SK-N-DZ (cell line): ENCODE measurements around the gene KCNA5. TPM values are rescaled to one million over a fixed set of nuclear protein-coding genes. Genes with fewer than 3 reads are reported as not detected.
A peak's percentile ranks its signal among the peaks of the same experiment; 100 is the strongest.

Experiments
- DNase-seq: peaks from one replicate; pipeline ENCODE4 v3.0.0-alpha.2; 2015; ENCODE audit warnings: low spot score
- polyA plus RNA-seq, 2 experiments: library from polyadenylated mRNA; depleted of rRNA; stranded (reverse); fragments of >200 nt; gene quantifications; 2 replicates each; pipeline ENCODE4 v1.2.3, GENCODE V29; 2014

The KCNA5 gene
- polyA plus RNA-seq (2014; cell fraction: cytosol; rRNA removed), result not detected in 2 replicates
- not detected in 2 replicates for polyA plus RNA-seq (2014; cell fraction: nucleus; rRNA removed)

GRCh38 chr12:5043589-5044419 is at the start of gene KCNA5:
Gene KCNA5, plus strand, starts transcription at chr12:5043879. Its CDS starts 269 bp downstream, at chr12:5044148.
- no peak for DNase-seq

GRCh38 chr12:4994622-4995021 is 49.1 kb upstream of the KCNA5 start:
- DNase-seq, result no peak

- no peak for DNase-seq
Measured at GRCh38 chr12:4996714-4997113, 47.0 kb upstream of the KCNA5 start.

- DNase-seq, result no peak
Measured at GRCh38 chr12:4997939-4998338, 45.7 kb upstream of the KCNA5 start.

- DNase-seq, result no peak
Measured at GRCh38 chr12:5000204-5000603, 43.5 kb upstream of the KCNA5 start.

- no peak for DNase-seq
Measured at GRCh38 chr12:5000658-5001385, 42.9 kb upstream of the KCNA5 start.

GRCh38 chr12:5003025-5003666 is 40.5 kb upstream of the KCNA5 start:
- DNase-seq, result peak; percentile 44

GRCh38 chr12:5008661-5009060 is 35.0 kb upstream of the KCNA5 start:
- no peak for DNase-seq

GRCh38 chr12:5010151-5010550 is 33.5 kb upstream of the KCNA5 start:
- DNase-seq, result no peak

- no peak for DNase-seq
Measured at GRCh38 chr12:5012337-5012736, 31.3 kb upstream of the KCNA5 start.

- no peak for DNase-seq
Measured at GRCh38 chr12:5013266-5013730, 30.4 kb upstream of the KCNA5 start.

- DNase-seq, result no peak
Measured at GRCh38 chr12:5014269-5014668, 29.4 kb upstream of the KCNA5 start.

- DNase-seq, result no peak
Measured at GRCh38 chr12:5015711-5016492, 27.8 kb upstream of the KCNA5 start.

GRCh38 chr12:5016526-5016925 is 27.2 kb upstream of the KCNA5 start:
- DNase-seq, result no peak

- peak; percentile 9 for DNase-seq
Measured at GRCh38 chr12:5017638-5018348, 25.9 kb upstream of the KCNA5 start.

- no peak for DNase-seq
Measured at GRCh38 chr12:5018677-5019076, 25.0 kb upstream of the KCNA5 start.

GRCh38 chr12:5022025-5022424 is 21.7 kb upstream of the KCNA5 start:
- no peak for DNase-seq

- peak; percentile 56 for DNase-seq
Measured at GRCh38 chr12:5022465-5023061, 21.1 kb upstream of the KCNA5 start.

- DNase-seq, result no peak
Measured at GRCh38 chr12:5023842-5024241, 19.8 kb upstream of the KCNA5 start.

GRCh38 chr12:5026342-5026938 is 17.2 kb upstream of the KCNA5 start:
- DNase-seq, result no peak
